Stimulated activated CD8-positive, alpha-beta memory T cell treated with anti-CD3 and anti-CD28 coated beads, Interleukin-4, amount 100 ng/mL, for 4 hours (primary cell): ENCODE data around the gene WNT7B.

Experiments used
- DNase-seq, 2 donors: peaks; one replicate each; pipeline ENCODE4 v3.0.0-alpha.2; 2020; ENCODE audit warnings: low read depth in 2 of 2, low spot score in 1 of 2

Gene WNT7B

DNA sequence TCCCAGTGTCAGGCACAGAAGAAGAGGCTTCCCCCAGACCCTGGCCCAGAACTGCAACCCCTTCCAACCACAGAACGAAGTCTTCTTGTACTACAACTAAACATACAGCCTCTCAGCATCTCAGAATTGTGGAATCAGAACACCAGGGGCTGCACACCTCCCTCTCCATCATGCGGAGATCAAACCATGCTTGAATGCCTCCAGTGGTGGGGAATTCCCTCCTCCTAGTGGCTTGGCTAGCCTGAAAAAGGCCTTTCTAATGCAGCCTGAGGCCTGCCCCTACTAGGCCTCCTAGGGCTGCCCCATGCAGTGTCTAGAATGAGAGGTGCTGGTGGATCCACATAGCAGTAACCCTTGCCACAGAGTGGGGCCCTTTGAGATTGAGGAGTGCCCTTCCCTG is 62.7 kb downstream of the WNT7B start:
- DNase-seq, result no peak

DNA sequence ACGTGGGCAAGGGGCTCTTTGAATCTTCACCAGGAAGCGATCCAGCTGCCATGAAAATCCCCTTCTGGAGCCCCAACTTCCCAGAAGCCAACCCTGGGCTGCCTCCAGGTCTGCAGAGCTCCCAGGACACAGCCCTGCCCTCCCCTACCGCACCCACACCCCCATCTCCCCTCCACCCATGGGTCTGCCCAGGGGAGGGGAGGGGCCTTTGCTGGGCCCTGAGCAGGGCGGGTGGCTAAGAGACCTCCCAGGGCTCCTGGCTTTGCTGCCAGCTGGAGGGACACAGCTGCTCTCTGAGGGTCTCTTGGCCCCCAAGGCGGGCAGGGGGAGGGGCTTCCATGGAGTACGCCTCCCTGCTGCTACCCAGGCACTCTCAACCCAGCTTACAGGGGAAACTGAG is 64.1 kb downstream of the WNT7B start:
- no peak for DNase-seq

DNA sequence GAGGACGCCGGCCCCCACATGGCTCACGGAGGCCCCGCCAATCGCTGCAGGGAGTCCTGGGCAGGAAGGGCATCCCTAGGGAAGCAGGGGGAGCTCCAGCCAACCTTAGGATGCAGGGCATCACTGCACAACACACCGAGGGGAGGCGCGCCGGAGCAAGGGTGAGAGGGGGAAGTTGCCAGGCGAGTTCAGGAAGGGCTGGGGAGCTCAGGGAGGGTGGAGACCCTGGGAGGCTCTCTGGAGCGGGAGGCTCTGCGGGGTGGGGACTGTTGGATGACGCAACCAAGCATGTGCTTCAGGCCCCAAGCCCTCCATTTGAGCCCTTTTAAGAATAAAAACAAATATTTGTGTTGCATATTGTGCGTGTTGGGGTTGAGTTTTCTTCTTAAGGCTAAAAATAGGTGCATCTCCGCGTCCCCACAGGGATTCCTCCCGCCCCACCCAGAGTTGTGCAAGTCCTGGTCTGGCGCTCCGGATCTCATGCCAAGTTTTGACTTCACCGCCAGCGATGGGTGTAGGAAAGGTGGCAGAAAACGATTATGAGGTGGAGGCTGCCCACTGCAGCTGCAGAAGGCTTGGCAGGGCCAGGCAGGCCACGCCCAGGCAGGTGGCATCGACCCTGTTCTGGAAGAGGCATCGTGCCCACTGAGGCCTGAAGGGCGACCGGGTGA is 65.2 kb downstream of the WNT7B start:
- DNase-seq, result no peak

- no peak for DNase-seq
Measured at GRCh38 chr22:45910928-45911467, 66.0 kb downstream of the WNT7B start.

DNA sequence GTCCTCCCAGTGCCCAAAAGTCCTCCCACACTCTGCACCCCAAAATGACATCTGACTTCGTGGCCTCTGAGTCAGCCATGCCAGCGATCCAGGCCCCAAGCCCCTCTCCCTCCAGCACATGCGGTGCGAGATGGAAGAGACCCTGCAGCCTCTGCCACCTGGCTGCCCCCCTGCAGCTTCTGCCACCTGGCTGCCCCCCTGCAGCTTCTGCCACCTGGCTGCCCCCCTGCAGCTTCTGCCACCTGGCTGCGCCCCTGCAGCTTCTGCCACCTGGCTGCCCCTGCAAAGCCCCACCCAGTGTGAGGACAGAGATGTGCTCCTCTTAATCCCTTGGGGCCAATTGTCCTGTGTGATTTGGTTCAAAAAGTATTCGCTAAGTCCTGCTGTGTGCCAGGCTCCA is 68.0 kb downstream of the WNT7B start:
- DNase-seq, result no peak

- no peak for DNase-seq
Measured at GRCh38 chr22:45907996-45908395, 69.0 kb downstream of the WNT7B start.

DNA sequence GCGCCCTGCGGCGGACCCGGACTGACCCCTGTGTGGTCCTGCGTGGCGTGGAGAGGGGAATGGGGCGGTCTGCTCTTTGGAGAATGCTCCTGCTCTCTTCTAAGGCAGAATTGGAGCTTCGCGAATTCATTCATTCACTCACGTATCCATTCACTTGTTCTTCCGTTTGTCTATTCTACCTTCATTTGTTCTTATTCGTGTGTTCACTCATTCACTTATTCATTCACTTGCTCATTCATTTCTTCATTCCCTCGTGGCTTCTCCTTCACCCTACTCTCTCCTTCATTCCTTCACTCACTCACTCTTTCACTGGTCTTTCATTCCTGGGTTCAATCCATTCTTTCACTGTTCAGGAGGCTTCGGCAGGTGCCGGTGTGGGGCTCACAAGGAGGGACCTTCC is 69.6 kb downstream of the WNT7B start:
- no peak for DNase-seq

- no peak for DNase-seq
Measured at GRCh38 chr22:45906946-45907345, 70.0 kb downstream of the WNT7B start.

- no peak for DNase-seq
Measured at GRCh38 chr22:45905924-45906865, 70.8 kb downstream of the WNT7B start.

DNA sequence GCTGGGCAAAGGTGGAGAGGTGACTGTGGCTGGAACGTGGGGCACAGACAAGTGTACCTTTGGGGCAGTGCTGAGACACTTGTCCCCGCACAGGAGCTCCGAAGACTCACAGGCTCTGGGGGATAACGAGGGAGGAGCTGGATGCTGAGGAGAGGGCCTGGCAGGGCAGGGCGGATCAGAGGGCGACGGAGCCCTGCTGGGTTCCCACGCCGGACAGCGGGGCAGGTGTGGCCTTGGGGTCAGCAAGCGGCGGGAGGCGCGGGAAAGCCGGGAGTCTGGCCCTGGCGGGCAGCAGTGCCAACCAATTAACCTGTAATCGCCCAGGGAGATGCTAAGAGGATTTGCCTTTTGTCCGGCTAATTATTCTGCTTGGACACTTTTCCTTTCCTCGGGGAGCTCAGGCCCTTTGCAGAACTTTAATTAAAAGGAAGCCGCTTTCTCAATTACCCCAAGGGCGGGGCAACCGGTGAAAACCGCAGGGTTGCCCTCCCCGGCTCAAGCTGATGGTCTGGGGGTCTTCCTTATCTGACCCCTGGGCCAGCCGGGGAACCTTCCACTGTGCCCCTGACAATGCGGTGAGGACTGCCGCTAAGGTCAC is 71.5 kb downstream of the WNT7B start:
- no peak for DNase-seq

GRCh38 chr22:45904236-45904635 is 72.7 kb downstream of the WNT7B start:
- no peak for DNase-seq

DNA sequence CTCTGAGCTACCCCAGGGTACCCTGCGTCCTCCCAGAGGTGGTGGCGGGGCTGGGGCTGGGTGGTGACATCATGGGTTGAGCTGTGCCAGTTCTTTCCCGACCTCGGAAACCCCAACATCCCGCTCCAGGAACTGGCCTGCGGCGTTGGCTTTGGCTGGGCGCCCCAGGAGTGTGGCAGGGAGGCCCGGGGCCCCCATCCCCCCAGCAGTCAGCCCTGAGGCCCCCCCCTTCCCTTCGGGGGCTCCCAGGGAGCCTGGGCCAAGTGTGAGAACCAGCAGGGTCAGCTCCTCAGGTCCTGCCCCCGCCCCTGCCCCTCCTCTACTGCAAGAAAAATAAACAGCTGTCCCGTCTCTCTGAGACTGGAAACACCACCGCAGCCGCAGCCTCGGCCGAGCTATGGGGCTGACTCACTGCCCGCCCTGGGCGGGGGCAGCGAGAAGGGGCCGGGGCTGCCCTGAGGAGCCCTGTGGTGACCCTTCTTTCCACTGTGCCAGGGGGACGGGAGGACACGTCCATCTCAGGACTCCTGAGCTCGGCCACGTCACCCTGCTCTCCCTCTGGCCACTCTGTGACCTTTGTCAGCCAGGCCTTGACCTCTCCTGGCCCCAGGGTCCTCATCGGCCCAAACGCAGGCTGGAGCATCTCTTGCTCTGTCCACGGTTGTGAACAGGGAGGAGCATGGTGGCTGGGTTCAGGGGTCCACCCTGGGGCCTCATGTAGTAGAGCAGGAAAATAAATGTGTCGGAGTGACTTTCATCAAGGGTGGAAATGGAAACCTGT is 73.4 kb downstream of the WNT7B start:
- no peak for DNase-seq

DNA sequence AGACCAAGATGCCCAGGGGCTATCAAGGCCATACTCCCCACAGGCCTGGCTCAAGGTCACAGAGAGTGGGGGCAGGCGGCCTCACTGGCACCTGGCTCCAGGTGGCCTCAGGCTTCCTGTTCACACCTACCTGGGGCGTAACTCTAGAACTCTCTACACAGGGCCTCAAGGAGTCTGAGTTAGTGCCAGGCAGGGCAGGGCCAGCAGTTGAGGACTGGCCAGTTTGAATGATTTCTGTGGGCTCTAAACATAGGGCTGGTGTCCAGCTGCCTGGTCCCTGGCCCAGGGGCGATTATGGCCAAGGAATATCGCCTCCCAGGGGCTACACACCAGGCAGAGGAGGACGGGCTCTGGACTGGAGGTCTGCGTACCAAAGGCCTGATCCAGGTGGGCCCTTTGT is 79.2 kb downstream of the WNT7B start:
- no peak for DNase-seq

- DNase-seq, result no peak
Measured at GRCh38 chr22:45896964-45897538, 79.9 kb downstream of the WNT7B start.

GRCh38 chr22:45896153-45896951 is 80.6 kb downstream of the WNT7B start:
- no peak for DNase-seq

DNA sequence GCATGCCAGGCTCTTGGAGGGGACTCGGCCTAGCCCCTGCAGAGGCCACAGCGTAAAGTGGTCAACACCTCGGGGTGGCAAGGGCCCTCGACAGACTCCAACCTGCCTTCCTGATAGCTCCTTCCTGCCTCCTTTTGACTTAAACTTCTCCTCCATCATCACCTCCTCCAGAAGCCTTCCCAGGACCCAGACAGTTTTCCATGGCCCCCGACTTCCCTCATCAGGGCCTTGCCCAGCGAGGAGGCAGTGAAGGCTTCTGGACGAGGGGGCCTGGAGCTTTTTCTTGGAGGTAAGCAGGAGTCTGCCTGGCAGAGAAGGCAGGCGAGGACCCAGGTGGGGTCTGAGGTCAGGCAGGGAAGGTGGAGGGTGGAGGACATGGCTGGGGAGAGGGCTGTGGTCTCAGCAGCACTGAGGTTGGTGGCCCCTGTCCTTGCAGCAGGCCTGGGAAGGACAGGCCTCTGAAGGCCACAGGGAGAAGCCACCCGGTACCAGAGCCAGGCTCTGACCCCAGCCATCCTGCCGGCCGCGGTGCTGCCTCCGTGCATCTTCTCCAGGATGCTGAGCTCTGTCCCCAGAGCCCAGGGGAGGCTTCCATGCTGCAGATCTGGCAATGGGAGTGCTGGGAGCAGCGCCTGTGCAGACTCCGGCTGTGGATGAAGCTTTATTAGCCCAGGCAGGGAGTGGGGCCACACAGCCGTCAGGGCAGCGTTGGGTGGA is 81.4 kb downstream of the WNT7B start:
- no peak for DNase-seq

GRCh38 chr22:45893516-45893915 is 83.4 kb downstream of the WNT7B start:
- DNase-seq, result no peak

DNA sequence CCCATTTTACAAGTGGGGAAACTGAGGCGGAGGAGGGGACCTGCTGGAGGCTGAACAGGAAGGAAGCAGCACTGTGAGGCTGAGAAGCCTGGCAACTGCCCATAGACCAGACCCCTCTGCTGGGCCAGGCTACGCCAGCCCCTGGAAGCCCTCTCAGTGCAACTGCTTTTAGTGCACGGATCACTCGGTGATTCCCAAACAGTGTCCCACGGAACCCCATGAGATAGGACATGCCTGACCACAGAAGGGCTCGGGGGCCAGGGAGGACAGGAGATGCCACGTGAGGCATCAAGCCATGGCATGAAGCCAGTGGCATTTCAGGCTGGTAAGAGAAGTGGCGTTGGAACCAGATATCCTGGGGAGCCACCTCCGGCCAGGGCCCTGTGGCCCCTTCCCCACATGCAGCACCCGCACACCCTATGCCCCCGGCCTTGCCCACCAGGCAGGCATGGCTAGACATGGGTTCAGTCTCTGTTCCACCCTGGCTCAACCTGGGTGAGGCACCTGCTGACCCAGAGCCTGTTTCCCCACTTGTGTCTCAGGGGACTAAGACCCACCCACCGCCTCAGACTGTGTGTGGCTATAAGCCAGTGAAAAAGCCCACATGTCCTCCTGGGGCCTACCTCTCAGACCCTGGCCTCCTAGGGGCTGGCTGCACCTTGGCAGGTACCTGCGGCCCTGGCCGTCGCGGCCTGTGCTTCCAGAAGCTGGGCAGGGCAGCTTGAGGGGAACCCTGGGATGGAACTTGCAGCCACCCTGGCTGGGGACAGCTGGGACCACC is 84.1 kb downstream of the WNT7B start:
- DNase-seq, result no peak
